NCI-H446 (cell line): ENCODE measurements around the gene GPR18.
"Not testable (repeated sequence)": the region's sequence is repeated elsewhere in the genome, so short reads cannot be mapped to it uniquely, and the experiment has no call there.

ENCODE experiments used
- DNase-seq, 2 experiments: peaks; one replicate each; lab custom pipeline; 2025; lab: John Stamatoyannopoulos, UW

GPR18 gene

DNA sequence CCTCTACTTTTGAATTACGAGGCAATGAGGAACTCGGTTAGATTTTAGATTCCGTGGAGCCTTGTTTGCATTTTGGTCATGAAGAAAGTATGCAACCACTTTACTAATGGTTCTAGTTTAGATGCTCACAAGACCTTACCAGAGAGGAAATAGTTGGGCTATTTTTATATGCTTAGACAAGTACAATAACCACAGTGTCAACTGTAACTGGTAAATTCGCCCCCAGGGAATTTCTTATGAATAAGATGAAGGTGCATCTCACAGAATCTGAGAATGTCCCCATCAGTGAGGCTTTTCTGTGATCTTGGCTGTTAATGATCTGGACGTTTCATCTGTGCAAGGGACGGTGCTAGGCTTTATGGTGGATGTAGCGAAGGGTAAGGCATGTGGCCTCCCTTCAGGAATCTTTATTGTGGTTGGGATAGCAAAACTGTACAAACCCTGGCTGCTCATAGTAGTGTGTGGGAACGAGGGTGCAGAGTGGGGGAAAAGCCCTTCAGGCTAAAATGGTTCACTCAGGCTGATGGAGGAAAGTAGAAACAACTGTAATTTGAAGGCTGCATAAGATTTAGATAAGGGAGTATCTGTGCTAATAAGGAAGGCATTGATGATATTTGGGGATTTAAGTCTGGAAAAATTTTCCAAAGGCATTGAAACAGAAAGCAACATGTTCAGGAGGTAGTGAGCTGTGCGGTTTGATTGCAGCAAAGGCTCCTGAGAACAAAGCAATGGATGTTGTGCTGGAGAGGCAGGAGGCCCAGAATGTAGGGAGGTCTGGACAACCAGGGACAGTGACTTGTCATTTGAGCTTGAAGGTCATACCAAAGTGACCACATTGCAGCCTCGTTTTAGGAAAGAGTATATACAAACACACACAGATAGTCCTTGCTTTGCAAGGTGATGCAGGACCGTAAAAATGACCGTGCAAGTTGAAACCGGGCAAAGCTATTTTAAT is 29.2 kb downstream of the GPR18 start:
- no peak for DNase-seq

DNA sequence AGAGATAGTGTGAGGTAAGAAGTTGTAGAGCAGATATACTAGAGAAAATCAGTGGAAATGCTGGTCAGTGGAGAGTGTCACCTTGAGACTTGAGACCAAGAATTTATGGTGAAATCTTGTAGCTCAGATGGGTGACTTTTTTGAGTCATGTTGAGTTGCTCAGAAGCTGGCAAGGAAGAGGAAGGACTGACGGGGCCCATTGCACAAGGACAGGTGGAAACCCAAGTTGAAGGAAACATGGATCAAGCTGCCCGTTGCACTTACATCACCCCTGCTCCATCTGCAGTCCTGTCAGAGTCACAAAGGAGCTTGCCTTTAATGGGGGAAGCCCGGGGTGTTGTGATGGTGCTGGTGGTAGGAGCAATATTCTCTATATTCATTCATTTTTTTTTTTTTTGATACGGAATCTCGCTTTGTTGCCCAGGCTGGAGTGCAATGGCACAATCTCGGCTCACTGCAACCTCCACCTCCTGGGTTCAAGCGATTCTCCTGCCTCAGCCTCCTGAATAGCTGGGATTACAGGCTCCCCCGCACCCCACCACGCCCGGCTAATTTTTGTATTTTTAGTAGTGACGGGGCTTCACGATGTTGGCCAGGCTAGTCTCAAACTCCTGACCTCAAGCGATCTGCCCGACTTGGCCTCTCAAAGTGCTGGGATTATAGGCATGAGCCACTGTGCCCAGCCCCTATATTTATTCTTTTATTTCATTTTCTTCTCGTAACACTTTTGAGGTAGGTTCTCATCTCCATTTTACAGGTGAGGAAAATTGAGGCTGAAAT is 30.1 kb downstream of the GPR18 start:
- no peak for DNase-seq

DNA sequence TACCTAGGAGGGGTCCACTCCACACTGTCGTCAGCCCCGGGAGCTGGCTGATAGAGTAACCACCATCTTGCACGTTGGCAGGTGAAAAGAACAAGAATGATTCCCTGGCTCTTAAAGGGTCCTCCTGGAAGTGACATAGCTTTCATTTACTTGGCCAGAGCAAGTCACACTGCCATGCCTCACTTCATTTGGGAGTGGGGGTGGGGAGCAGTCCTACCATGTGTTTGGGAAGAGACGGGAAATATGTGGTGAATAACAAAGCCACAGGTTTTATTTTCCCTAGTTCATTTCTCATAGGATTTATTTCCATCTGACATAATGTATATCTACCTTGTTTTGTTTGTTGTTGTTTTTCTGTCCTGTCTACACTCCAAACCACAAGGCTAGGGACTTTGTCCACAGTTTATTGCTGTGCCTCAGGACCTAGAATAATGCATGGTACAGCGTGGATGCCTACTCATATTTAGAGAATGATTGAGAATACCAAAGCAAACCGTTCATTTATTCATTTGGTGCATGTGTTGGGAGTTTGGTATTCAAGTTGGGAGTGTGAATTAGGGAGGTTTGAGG is 30.8 kb downstream of the GPR18 start:
- no peak for DNase-seq

DNA sequence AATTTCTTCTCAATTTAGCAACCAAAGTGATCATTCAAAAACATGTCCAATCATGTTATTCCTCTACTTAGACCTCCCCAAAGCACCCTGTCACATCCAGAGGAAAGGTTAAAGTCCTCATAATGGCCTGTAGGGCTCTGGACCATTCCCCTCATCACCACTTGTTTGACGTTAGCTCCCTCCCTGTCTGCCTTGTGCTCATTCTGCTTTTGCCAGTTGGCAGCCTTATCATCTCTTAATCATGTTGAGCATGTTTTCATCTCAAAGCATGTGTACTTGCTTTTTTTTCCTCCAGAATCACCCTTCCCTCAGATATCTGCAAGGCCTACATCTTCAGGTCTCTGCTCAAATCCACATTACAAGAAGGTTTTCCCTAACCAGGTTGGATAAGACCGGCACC is 31.7 kb downstream of the GPR18 start:
- no peak for DNase-seq

DNA sequence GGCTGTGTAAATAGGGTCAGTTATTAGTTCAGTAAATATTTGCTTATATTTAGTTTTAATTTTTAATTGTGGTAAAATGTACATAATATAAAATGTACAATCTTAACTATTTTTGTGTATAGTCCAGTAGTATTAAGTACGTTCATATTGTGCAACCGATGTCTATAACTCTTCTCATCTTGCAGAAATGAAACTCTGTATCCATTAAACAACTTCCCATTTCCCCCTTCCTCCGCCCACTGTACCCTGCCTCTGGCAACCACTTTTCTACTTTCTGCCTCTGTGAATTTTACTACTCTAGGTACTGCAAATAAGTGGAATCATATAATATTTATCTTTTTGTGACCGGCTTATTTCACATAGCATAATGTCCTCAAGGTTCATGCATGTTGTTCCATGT is 33.1 kb downstream of the GPR18 start:
- no peak for DNase-seq

DNA sequence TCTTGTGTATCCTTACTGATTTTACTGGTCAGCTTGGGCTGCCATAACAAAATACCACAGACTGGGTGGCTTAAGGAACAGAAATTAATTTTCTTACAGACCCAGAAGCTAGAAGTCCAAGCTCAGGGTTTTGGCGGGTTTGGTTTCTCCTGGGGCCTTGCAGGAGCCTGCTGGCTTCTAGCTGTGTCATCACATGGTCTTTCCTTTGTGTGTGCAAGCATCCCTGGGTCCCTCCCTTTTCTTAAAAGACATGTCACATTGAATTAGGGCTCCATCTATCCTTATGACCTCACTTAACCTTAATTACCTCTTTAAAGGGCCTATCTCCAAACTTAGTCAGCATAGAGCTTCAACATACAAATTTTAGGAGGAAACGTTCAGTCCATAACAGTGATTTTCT is 34.2 kb downstream of the GPR18 start:
- no peak for DNase-seq

DNA sequence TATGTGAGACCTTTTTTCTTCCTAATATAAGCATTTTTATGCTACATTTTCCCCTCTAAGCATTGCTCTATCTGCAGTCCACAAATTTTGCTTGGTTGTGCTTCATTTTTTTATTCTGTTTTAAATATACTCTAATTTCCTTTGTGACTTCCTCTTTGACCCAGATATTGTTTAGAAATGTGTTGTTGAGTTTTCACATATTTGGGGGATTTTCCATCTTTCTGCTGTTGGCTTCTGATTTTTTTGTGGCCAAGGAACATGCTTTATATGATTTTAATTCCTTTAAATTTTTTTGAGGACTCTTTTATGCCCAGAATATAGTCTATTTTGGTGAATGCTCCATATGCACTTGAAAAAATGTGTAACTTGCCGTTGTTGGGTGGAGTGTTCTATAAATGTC is 34.6 kb downstream of the GPR18 start:
- DNase-seq: no peak

DNA sequence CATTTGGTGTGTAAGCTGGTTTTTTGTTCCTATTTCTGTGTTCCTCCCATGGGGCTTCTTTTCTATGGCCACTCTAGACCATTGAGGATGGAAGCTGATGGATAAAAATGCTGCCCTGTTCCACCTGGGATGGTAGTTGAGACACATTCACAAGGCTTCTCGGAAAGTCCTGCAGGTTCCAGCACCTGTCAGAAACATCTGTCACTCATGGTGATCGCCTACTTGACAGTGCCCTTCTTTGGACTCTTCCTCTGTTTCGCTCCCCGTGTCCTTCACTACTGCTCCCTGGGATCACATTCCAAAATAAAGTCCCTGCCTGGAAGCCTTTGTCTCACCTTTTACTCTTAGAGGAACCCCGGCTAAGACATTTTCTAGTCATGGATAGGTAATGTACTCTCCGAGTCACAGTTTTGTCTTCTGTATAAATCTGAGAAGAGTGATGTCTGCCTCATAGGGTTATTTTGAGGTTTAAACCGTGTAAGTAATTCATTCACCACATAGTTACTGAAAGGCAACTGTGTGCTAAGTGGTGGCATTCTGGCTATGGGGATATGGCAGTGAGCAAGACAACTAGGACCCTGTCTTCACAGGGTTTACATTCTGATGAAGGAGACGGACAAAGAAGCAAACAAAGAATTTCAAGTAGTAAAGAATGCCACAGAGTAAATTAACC is 36.5 kb downstream of the GPR18 start:
- DNase-seq: no peak

DNA sequence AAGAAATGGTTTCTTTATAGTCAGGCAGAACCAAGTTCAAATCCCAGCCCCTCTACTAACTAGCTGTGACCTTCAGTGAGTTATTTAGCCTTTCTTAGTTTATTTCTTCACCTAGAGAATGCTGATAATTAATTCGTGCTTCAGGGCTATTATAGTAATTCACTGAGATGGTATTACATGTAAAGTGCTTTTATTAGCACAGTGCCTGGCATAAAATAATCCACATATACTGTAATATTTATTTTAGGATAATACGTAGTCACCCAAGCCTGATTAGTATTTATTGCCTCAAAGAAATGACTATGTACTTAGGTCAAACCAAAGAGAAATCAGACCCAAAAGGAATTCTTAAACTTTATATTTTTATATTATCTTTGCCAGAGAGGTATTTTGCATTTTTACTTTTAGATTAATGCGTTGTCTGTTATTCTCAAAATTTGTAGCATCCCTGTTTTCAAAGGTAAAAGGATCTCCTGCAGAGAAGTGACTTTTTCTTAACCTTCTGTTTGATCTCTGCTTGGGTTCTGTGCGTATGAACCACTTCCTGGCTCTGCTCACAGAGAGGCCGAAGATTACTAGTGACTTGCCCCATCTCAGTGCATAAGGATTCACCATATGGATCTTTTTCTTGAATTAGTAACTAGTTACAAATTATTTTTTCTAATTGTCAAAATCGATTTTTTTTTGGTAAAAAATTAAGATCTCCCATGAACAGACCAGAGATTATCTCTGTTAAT is 37.8 kb downstream of the GPR18 start:
- no peak for DNase-seq

DNA sequence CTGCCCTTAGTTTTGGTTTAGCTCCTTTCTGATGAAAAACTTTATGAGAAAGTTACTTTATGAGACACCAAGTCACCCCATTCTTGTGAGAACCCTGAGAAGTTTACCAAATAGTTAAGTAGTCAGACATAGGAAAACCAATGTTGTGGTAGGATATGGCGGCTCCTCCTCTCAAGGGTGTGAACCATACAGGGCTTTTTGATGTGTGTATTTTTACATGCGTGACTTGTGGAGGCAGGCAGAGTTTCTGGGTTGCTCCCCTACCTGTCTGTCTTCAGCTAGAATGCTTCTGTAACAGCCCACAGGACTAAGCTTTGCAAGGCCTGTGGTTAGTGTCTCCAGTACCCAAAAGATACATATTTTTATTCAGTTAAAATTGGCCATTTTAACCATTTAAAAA is 39.2 kb downstream of the GPR18 start:
- DNase-seq: no peak

DNA sequence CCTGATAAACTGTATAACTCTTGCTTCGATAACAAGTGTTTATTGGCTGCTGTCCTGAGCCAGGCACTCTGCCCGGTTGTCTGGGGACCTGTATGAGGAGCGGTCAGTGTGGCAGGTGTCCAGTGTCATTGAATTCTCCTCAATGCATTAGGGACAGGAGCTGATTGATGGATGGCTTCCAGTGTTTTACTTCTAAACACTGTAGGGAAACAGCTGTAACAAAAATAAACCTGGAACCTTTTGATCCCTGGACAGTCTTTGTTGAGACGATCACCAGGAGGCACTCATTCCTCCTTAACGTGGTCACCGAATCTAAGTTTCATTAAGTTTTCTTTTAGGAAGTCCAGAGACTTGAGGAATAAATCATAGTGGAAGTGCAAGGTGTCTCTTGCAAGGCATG is 39.6 kb downstream of the GPR18 start:
- DNase-seq: no peak

DNA sequence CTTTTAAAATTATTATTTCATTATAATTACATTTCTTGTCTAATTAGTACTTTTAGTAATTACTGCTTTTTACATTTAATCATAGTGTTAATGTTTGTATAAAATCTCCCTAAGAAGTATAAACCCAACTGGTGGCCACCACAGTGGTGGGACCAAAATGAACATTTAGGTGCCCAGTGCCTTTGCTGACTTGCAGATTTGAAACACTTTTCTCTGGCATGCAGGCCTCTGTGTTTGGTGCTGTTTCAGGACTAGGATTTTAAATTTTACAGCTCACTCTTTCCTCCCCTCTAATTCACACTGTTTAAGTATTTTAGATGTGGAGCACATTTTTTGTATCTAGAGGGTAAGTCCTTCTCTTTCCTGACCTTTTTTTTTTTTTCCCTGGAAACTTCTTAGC is 40.1 kb downstream of the GPR18 start:
- DNase-seq: no peak

DNA sequence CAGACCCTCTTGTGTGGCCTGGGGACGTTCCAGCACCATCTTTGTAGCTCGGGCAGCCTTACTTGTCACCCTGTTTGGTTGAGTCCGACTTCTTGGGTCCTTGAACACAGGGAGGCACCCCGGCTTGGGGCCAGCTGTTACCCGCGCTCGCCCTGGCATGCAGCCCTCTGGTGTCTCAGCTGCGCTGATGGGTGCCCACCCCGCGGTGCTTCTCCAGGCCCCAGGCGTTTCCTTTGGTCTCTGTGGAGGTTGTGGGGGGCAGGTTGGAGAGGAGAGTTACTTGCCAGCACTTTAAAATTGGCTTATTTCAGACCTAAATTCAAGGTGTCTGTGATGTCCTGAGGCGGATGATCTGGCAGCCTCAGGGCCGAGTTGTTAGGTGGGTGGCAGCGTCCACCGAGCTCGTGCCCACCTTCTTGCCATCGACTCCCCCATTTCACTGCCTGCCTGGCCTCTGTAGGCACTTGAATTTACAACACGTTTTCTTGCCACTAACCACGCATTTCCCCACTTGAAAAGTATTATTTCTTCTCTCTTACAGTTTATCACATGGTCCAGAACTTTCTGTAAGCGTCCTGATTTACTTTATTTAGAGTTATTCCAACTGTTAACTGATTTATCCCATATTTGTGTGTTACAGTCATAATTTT is 40.6 kb downstream of the GPR18 start:
- DNase-seq: no peak

DNA sequence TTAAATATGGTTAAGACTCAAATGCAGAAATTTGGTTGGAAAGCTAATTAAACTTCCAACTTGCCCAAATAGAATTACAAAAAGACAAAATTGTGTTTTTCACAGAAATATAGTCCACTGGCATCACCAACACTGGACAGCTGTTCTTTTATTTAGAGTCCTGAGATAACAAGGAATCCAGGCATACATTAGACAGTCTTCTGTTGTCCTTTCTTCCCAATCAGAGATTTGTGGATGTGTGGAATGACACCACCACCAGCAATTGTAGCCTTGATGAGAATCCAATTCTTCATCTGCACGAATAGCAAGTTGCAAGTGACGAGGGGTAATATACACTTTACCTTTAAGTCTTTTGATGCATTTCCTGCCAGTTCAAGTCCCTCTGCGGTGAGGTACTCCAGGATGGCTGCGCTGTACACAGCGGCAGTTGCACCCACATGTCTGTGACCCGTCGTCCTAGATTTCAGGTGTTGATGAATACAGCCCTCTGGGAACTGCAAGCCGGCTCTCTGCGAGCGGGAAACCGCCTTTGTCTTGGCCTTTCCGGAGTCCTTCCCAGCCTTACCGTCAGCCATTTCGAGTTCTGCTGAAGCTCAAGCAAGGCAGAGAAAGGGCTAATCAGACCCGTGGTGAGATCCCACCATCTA is 42.9 kb downstream of the GPR18 start:
- no peak for DNase-seq

DNA sequence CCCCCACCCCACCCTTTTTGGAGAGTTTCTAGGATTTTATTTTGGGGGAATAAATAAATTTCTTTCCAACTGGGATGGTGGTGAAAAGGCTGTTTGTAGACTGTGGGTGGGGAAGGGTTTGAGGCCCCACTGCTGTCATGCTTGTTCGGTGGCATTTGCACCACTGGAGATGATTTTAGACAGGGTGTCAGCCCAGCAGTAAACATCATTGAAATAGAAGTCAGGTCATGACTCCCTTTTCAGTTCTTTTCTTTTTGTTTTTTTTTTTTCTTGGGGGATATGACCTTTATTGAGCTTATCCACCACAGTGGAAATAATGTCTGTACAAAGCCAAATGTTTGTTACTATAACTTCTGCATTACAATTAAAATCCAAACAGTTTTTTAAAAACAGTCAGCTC is 43.4 kb downstream of the GPR18 start:
- DNase-seq: no peak

DNA sequence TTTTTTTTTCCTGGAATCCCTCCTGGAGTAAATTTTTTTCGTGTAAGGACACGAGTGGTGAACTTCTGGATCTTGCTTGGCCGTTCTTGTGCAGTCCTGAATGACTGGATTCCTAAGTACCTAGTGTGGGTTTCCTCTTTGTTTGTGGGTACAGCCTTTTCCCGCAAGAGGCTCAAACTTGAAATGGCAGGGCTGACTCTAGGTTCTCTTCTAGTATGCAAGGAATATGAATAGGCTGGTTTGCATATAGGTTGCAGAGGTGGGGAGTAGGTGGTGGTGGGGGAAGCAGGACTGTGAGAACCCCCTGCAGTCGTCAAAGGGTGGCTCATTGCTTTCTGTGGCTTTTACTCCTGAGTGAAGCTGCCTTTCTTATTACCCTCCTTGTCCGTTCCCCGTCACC is 43.9 kb downstream of the GPR18 start:
- no peak for DNase-seq

DNA sequence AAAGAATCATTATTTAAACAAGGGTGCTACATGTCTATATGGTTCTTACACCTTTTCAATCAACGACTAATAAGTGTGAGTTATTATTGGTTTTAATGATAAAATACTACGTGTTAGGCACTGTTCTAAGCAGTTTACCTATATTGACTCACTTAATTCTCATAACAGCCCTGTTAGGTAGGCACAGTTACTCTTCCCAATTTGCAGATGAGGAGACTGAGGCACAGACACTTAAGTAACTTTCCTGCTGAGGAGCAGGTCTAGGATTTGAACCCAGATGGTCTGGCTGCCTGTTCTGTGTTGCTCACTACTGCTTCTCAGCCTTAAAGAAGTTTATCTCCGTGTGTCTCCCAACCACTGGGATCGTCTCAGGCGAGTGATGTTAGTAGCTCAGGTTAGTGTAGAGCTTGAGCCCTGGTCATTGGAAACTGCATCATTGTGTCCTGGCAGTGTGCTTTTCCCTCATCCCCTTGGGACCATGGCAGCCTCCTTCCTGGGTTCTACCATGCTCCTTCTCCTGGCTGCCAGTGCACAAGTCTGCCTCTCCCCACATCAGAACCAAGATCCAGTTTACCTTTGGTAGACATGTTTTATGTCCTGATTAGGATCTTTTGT is 46.7 kb downstream of the GPR18 start:
- DNase-seq: no peak

DNA sequence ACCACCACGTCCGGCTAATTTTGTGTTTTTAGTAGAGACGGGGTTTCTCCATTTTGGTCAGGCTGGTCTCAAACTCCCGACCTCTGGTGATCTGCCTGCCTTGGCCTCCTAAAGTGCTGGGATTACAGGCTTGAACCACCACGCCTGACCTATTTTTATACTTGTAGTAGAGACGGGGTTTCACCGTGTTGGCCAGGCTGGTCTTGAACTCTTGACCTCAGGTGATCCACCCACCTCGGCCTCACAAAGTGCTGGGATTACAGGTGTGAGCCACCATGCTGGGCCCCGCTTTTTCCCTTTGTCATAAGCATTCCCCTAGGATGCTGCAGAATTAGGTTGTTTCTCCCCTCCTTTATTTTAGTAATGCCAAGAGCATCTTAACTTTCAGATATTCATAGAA is 47.6 kb downstream of the GPR18 start:
- not testable (repeated sequence) for DNase-seq

DNA sequence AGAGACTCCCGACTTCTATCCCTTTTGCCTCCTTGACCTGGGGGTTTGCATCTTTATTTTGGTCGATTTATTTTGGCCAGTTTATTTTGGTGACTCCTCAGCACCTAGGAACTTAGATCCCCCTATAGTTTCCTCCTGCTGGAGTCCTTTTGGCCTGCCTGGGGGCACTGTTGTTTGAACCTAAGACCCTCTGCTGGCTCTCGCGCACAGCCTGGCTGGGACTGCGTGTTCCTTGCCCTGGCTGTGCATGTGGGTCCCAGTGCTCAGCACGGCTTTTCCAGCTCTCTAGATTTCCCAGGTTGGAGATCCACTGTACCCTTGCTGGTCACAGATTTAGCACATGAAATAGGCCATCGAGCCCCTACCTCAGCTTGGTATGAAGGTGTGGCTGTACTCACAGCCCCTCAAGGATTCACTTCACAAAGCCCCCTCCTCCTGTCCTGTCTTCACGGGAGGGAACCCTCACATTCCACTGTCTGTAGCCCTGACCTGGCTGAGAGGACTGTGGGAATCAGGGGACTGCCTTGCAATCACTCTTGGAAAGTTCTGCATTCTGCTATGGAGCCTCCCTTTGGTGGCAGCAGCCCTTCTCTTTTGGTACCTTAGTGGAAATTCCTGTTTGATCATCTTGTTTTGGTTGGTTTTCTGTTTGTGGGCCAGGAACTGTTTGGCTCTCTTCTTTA is 49.2 kb downstream of the GPR18 start:
- no peak for DNase-seq

DNA sequence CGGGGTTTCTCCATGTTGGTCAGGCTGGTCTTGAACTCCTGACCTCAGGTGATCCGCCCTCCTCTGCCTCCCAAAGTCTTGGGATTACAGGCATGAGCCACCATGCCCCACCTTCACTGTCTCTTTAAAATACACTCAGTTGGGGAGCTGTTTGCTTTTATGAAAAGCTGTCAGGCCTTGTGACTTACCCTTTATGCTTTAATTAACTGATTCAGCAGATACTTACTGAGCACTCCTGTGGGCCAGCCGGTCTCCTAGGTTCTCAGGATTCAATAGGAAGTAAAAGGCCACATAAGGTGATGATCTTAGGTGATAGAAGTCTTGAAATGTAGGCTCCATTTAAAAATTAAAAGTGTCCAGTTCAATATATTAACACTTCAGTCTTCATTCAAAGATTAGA is 50.0 kb downstream of the GPR18 start:
- DNase-seq: no peak
